Caco-2 (cell line): Measurements from ENCODE around the gene INPP5D. TPM values are rescaled to one million over a fixed set of nuclear protein-coding genes. Genes with fewer than 3 reads are reported as not detected.

ENCODE experiments used
- BruUV-seq: library from RNA; stranded (reverse); fragments of 400-500 nt; replicated peaks from 2 replicates; lab custom pipeline; 2021; lab: Mats Ljungman, UMichigan
- CTCF ChIA-PET: fragments of 300-600 bp; sonication (Branson Sonifier 250); formaldehyde crosslinking; loops from one replicate; lab custom pipeline; 2022; ENCODE audit warnings: antibody characterized with exemption; lab: Charles Lee
- POLR2A ChIA-PET: fragments of 300-600 bp; sonication (Branson Sonifier 250); formaldehyde crosslinking; loops from one replicate; lab custom pipeline; 2022; ENCODE audit warnings: antibody characterized with exemption; lab: Charles Lee
- DNase-seq, 2 experiments: peaks; one replicate each; pipeline versions ENCODE4 v3.0.0 to v3.0.0-alpha.2; 2020 to 2022
- H3K27me3 ChIP-seq: replicated peaks from 2 replicates; pipeline ENCODE4 v1.6.0; 2011; ENCODE audit warnings: low read length; ENCODE audit not compliant: control insufficient read depth, insufficient read depth
- H3K36me3 ChIP-seq: 2 replicates; pipeline ENCODE4 v1.5.1; 2011; ENCODE audit warnings: low read length; ENCODE audit not compliant: control insufficient read depth, insufficient read depth
- H3K4me1 ChIP-seq: fragments of 250-450 bp; sonication (Bioruptor Pico); 2 replicates; pipeline ENCODE4 v1.5.1; 2020; ENCODE audit warnings: mild to moderate bottlenecking
- H3K4me3 ChIP-seq: 2 replicates; pipeline ENCODE4 v1.5.1; 2011; ENCODE audit warnings: low read depth, mild to moderate bottlenecking, control low read depth, low read length
- H3K9me3 ChIP-seq: fragments of 250-450 bp; sonication (Bioruptor Pico); 2 replicates; pipeline ENCODE4 v1.5.1; 2020; ENCODE audit warnings: mild to moderate bottlenecking, moderate library complexity
- H3K27ac Mint-ChIP-seq: one replicate; pipeline ENCODE4 v1.8.0; 2022; ENCODE audit warnings: mixed read lengths; ENCODE audit not compliant: unreplicated experiment
- H3K27me3 Mint-ChIP-seq: one replicate; pipeline ENCODE4 v1.8.0; 2022; ENCODE audit warnings: mixed read lengths; ENCODE audit not compliant: insufficient read depth, unreplicated experiment
- H3K36me3 Mint-ChIP-seq: one replicate; pipeline ENCODE4 v1.8.0; 2022; ENCODE audit warnings: mild to moderate bottlenecking, mixed read lengths; ENCODE audit not compliant: insufficient read depth, unreplicated experiment
- H3K4me1 Mint-ChIP-seq: one replicate; pipeline ENCODE4 v1.8.0; 2022; ENCODE audit warnings: low read depth, mixed read lengths; ENCODE audit not compliant: unreplicated experiment
- H3K4me3 Mint-ChIP-seq: one replicate; pipeline ENCODE4 v1.8.0; 2022; ENCODE audit warnings: mild to moderate bottlenecking, moderate library complexity, mixed read lengths; ENCODE audit not compliant: unreplicated experiment
- H3K9me3 Mint-ChIP-seq: one replicate; pipeline ENCODE4 v1.8.0; 2022; ENCODE audit warnings: mixed read lengths; ENCODE audit not compliant: unreplicated experiment
- CTCF ChIP-seq, 2 experiments: fragments of 200-600 bp in 1 of 2; IDR thresholded peaks; 1 replicate in 1 of 2; 2 replicates in 1 of 2; pipeline versions ENCODE4 v1.5.1 to v1.8.0; 2011 to 2022; ENCODE audit warnings: antibody characterized with exemption in 1 of 2, control low read depth in 1 of 2, inconsistent platforms in 1 of 2, low read depth in 1 of 2, low read length in 1 of 2, mild to moderate bottlenecking in 1 of 2, moderate library complexity in 1 of 2; ENCODE audit not compliant: insufficient read depth in 1 of 2, severe bottlenecking in 1 of 2, unreplicated experiment in 1 of 2
- intact Hi-C: fragments of 100-400 bp; cut with micrococcal nuclease; formaldehyde crosslinking; loops from one replicate; pipeline ENCODE4 v1.10.0; 2022; ENCODE audit not compliant: unreplicated experiment
- total RNA-seq: library from RNA; stranded (reverse); gene quantifications from 2 replicates; pipeline ENCODE4 v1.2.3, GENCODE V29; 2022

The INPP5D gene
- total RNA-seq, 1 experiment from 2014 or later = not detected

GRCh38 chr2:233135421-233135820 lies 75.3 kb downstream of the INPP5D start:
- Mint-ChIP-seq H3K36me3 (no peaks in the 10 kb centered on the region), H3K4me1 (no peaks in the 10 kb centered on the region), H3K27ac (no peak overlapping the region), H3K27me3 (peaks cover 5% of the 10 kb centered on the region), H3K4me3 (no peak overlapping the region), H3K9me3 (no peaks in the 10 kb centered on the region)
- TF ChIP-seq CTCF (IDR thresholded peaks at IDR 0.05; ENCODE audit: insufficient read depth in 1 of 2, low read depth in 1 of 2, low read length in 1 of 2, severe bottlenecking in 1 of 2, unreplicated experiment in 1 of 2) = no peak
- no TSS peak for BruUV-seq
- no peaks in the 10 kb centered on the region for H3K27me3 ChIP-seq
- H3K36me3 ChIP-seq = no peaks in the 10 kb centered on the region
- POLR2A ChIA-PET = no interaction called here
- H3K9me3 ChIP-seq = no peaks in the 10 kb centered on the region
- H3K4me3 ChIP-seq = no peak overlapping the region
- intact Hi-C loops = no loop called here
- H3K4me1 ChIP-seq = no peaks in the 10 kb centered on the region; the same call in 1 of the 2 replicates
- DNase-seq = no peak
- CTCF ChIA-PET = no interaction called here

- no peak overlapping the region for H3K4me3 ChIP-seq
- no peaks in the 10 kb centered on the region for H3K4me1 Mint-ChIP-seq
- H3K4me3 Mint-ChIP-seq = no peak overlapping the region
- BruUV-seq = no TSS peak
- no peak overlapping the region for H3K27ac Mint-ChIP-seq
- POLR2A ChIA-PET = no interaction called here
- H3K9me3 Mint-ChIP-seq = no peaks in the 10 kb centered on the region
- no peaks in the 10 kb centered on the region for H3K36me3 Mint-ChIP-seq
- H3K4me1 ChIP-seq = no peaks in the 10 kb centered on the region; the same call in 1 of the 2 replicates
- intact Hi-C loops = no loop called here
- no peaks in the 10 kb centered on the region for H3K27me3 ChIP-seq
- H3K27me3 Mint-ChIP-seq = peaks cover 5% of the 10 kb centered on the region
- no peaks in the 10 kb centered on the region for H3K36me3 ChIP-seq
- H3K9me3 ChIP-seq = no peaks in the 10 kb centered on the region
- CTCF ChIA-PET = no interaction called here
- no peak for DNase-seq
- TF ChIP-seq CTCF (IDR thresholded peaks at IDR 0.05; ENCODE audit: insufficient read depth in 1 of 2, low read depth in 1 of 2, low read length in 1 of 2, severe bottlenecking in 1 of 2, unreplicated experiment in 1 of 2) = no peak
Observed at GRCh38 chr2:233137040-233137439, 76.9 kb downstream of the INPP5D start.

GRCh38 chr2:233140077-233140585 lies 80.0 kb downstream of the INPP5D start:
- BruUV-seq = no TSS peak
- Histone ChIP-seq H3K9me3 (no peaks in the 10 kb centered on the region), H3K4me3 (no peak overlapping the region), H3K36me3 (no peaks in the 10 kb centered on the region), H3K4me1 (no peaks in the 10 kb centered on the region), H3K27me3 (no peaks in the 10 kb centered on the region)
- POLR2A ChIA-PET = no interaction called here
- Mint-ChIP-seq H3K36me3 (no peaks in the 10 kb centered on the region), H3K9me3 (no peaks in the 10 kb centered on the region), H3K27ac (no peak overlapping the region), H3K4me3 (no peak overlapping the region), H3K4me1 (no peaks in the 10 kb centered on the region), H3K27me3 (peaks cover 1% of the 10 kb centered on the region)
- DNase-seq = no peak
- no peak for TF ChIP-seq CTCF (IDR thresholded peaks at IDR 0.05; ENCODE audit: insufficient read depth in 1 of 2, low read depth in 1 of 2, low read length in 1 of 2, severe bottlenecking in 1 of 2, unreplicated experiment in 1 of 2)
- CTCF ChIA-PET = no interaction called here
- intact Hi-C loops = no loop called here
